Loucy (cell line): ENCODE results near the gene DDX31.

Source experiments
- H2AFZ ChIP-seq: fragments of 200-600 bp; sonication (generic); 2 replicates; pipeline ENCODE4 v1.6.0; 2016; ENCODE audit warnings: antibody characterized with exemption, mild to moderate bottlenecking, low read length, moderate library complexity
- H3F3A ChIP-seq: fragments of 200-600 bp; 2 replicates; pipeline ENCODE4 v1.6.0; 2016; ENCODE audit warnings: antibody characterized with exemption, low read depth, mild to moderate bottlenecking
- H3K27me3 ChIP-seq: fragments of 200-600 bp; sonication (generic); 2 replicates; pipeline ENCODE4 v1.6.1; 2014; ENCODE audit warnings: low read length, mild to moderate bottlenecking; ENCODE audit not compliant: insufficient read depth, poor library complexity, severe bottlenecking
- H3K36me3 ChIP-seq: fragments of 200-600 bp; sonication (generic); 2 replicates; pipeline ENCODE4 v1.6.1; 2016; ENCODE audit warnings: low read length; ENCODE audit not compliant: insufficient read depth
- H3K4me1 ChIP-seq: fragments of 200-600 bp; sonication (generic); 2 replicates; pipeline ENCODE4 v1.5.1; 2014; ENCODE audit warnings: low read length, mild to moderate bottlenecking; ENCODE audit not compliant: insufficient read depth, poor library complexity, severe bottlenecking
- H3K4me2 ChIP-seq: fragments of 200-600 bp; sonication (generic); 2 replicates; pipeline ENCODE4 v1.6.0; 2014; ENCODE audit warnings: antibody characterized with exemption, low read length, low read depth, mild to moderate bottlenecking; ENCODE audit not compliant: poor library complexity, severe bottlenecking
- H3K4me3 ChIP-seq: fragments of 200-600 bp; sonication (generic); 2 replicates; pipeline ENCODE4 v1.5.1; 2014; ENCODE audit warnings: low read length, mild to moderate bottlenecking, mixed read lengths; ENCODE audit not compliant: poor library complexity, severe bottlenecking
- H3K79me2 ChIP-seq: fragments of 200-600 bp; sonication (generic); 2 replicates; pipeline ENCODE4 v1.6.1; 2014; ENCODE audit warnings: low read length; ENCODE audit not compliant: insufficient read depth
- H3K9ac ChIP-seq: fragments of 200-600 bp; sonication (generic); 2 replicates; pipeline ENCODE4 v1.6.0; 2014; ENCODE audit warnings: mild to moderate bottlenecking, low read depth, low read length, moderate library complexity; ENCODE audit not compliant: poor library complexity, severe bottlenecking
- H3K9me2 ChIP-seq: fragments of 200-600 bp; sonication (generic); replicated peaks from 2 replicates; pipeline ENCODE4 v1.6.1; 2016; ENCODE audit warnings: low read depth, low read length, mixed read lengths
- H3K9me3 ChIP-seq: fragments of 200-600 bp; sonication (generic); 2 replicates; pipeline ENCODE4 v1.6.1; 2014; ENCODE audit warnings: mild to moderate bottlenecking, antibody characterized with exemption, low read length, low read depth; ENCODE audit not compliant: insufficient read depth
- H4K20me1 ChIP-seq: fragments of 200-600 bp; sonication (generic); 2 replicates; pipeline ENCODE4 v1.6.0; 2014; ENCODE audit warnings: antibody characterized with exemption, low read length, mild to moderate bottlenecking; ENCODE audit not compliant: insufficient read depth, poor library complexity, severe bottlenecking
- CTCF ChIP-seq: fragments of 200-600 bp; sonication (generic); conservative IDR thresholded peaks from 2 replicates; pipeline ENCODE4 v1.5.1; 2014; ENCODE audit warnings: mild to moderate bottlenecking, antibody characterized with exemption, low read length
- EZH2phosphoT487 ChIP-seq: fragments of 200-600 bp; IDR thresholded peaks from 2 replicates; pipeline ENCODE4 v1.6.1; 2018; ENCODE audit warnings: antibody characterized with exemption, mild to moderate bottlenecking, moderate library complexity, borderline replicate concordance

The DDX31 gene

GRCh38 chr9:132559711-132560110, 110.1 kb downstream of the DDX31 start:
- no peaks in the 10 kb centered on the region for H3K9me3 ChIP-seq
- TF ChIP-seq CTCF (no peak), EZH2phosphoT487 (no peak)
- no peak overlapping the region for H3K9ac ChIP-seq
- H3K9me2 ChIP-seq, result no peaks in the 10 kb centered on the region
- H3K4me3 ChIP-seq, result no peak overlapping the region
- H3K4me2 ChIP-seq, result no peak overlapping the region
- no peak overlapping the region for H2AFZ ChIP-seq
- H3K4me1 ChIP-seq, result no peaks in the 10 kb centered on the region
- H3K36me3 ChIP-seq, result no peaks in the 10 kb centered on the region
- no peaks in the 10 kb centered on the region for H3K27me3 ChIP-seq
- H4K20me1 ChIP-seq, result no peaks in the 10 kb centered on the region
- H3F3A ChIP-seq, result no peaks in the 10 kb centered on the region
- H3K79me2 ChIP-seq, result no peaks in the 10 kb centered on the region

- Histone ChIP-seq H3K9ac (no peak overlapping the region), H2AFZ (no peak overlapping the region), H3K4me3 (no peak overlapping the region), H3K4me2 (no peak overlapping the region), H3K79me2 (no peaks in the 10 kb centered on the region), H3K9me3 (no peaks in the 10 kb centered on the region), H4K20me1 (no peaks in the 10 kb centered on the region), H3F3A (no peaks in the 10 kb centered on the region), H3K4me1 (no peaks in the 10 kb centered on the region), H3K27me3 (no peaks in the 10 kb centered on the region), H3K36me3 (no peaks in the 10 kb centered on the region), H3K9me2 (no peaks in the 10 kb centered on the region)
- TF ChIP-seq EZH2phosphoT487, result no peak
- TF ChIP-seq CTCF, result no peak
Measured at GRCh38 chr9:132557159-132557558, 112.6 kb downstream of the DDX31 start.

- H3K4me3 ChIP-seq, result no peak overlapping the region
- H4K20me1 ChIP-seq, result no peaks in the 10 kb centered on the region
- H3K4me2 ChIP-seq, result no peak overlapping the region
- no peak overlapping the region for H2AFZ ChIP-seq
- H3K27me3 ChIP-seq, result no peaks in the 10 kb centered on the region
- H3K79me2 ChIP-seq, result no peaks in the 10 kb centered on the region
- no peak overlapping the region for H3K9ac ChIP-seq
- H3K36me3 ChIP-seq, result no peaks in the 10 kb centered on the region
- H3K9me3 ChIP-seq, result no peaks in the 10 kb centered on the region
- H3K4me1 ChIP-seq, result no peaks in the 10 kb centered on the region
- TF ChIP-seq EZH2phosphoT487 (no peak), CTCF (no peak)
- no peaks in the 10 kb centered on the region for H3K9me2 ChIP-seq
- no peaks in the 10 kb centered on the region for H3F3A ChIP-seq
Measured at GRCh38 chr9:132556714-132557113, 113.1 kb downstream of the DDX31 start.
